Naive thymus-derived CD4-positive, alpha-beta T cell (primary cell): ENCODE measurements around the gene PHLDA2. TPM values are rescaled to one million over a fixed set of nuclear protein-coding genes. Genes with fewer than 3 reads are reported as not detected.

ENCODE experiments used
- ATAC-seq: fragments of 150-1000 bp; cut with Tn5 transposase; 2 replicates; pipeline ENCODE4 v1.10.0; 2021; ENCODE audit warnings: mild to moderate bottlenecking, moderate library complexity
- CTCF ChIA-PET: fragments of 350-600 bp; sonication (Branson Sonifier 250); formaldehyde crosslinking; loops from one replicate; lab custom pipeline; 2021; ENCODE audit warnings: antibody characterized with exemption; lab: Charles Lee
- POLR2A ChIA-PET: fragments of 350-600 bp; sonication (Branson Sonifier 250); formaldehyde crosslinking; loops from one replicate; lab custom pipeline; 2021; ENCODE audit warnings: antibody characterized with exemption, inconsistent platforms; lab: Charles Lee
- DNase-seq, 9 donors: peaks; one replicate each; pipeline versions ENCODE4 v3.0.0 to v3.0.0-alpha.2; 2020 to 2022; ENCODE audit warnings: mixed read lengths in 1 of 9
- H3K27ac ChIP-seq: one replicate; pipeline ENCODE4 v1.7.0; 2013; ENCODE audit warnings: mild to moderate bottlenecking, low read depth, low read length, moderate library complexity
- H3K27me3 ChIP-seq, 2 donors: one replicate each; pipeline ENCODE4 v1.7.0; 2013; ENCODE audit warnings: low read length in 2 of 2, mild to moderate bottlenecking in 2 of 2, moderate library complexity in 2 of 2; ENCODE audit not compliant: control insufficient read depth in 2 of 2, insufficient read depth in 2 of 2
- H3K36me3 ChIP-seq, 3 experiments: 1 replicate in 2 of 3; 2 replicates in 1 of 3; pipeline ENCODE4 v1.7.0; 2013; ENCODE audit warnings: low read length in 3 of 3, mild to moderate bottlenecking in 3 of 3, moderate library complexity in 1 of 3; ENCODE audit not compliant: insufficient read depth in 3 of 3, control insufficient read depth in 2 of 3
- H3K4me1 ChIP-seq, 2 donors: one replicate each; pipeline ENCODE4 v1.7.0; 2013; ENCODE audit warnings: low read length in 2 of 2, mild to moderate bottlenecking in 2 of 2, moderate library complexity in 1 of 2; ENCODE audit not compliant: control insufficient read depth in 2 of 2, insufficient read depth in 2 of 2
- H3K4me3 ChIP-seq: 2 replicates; pipeline ENCODE4 v1.7.0; 2013; ENCODE audit warnings: mild to moderate bottlenecking, low read length
- H3K9me3 ChIP-seq, 3 experiments: 1 replicate in 2 of 3; 2 replicates in 1 of 3; pipeline ENCODE4 v1.7.0; 2013; ENCODE audit warnings: low read length in 3 of 3; ENCODE audit not compliant: control insufficient read depth in 2 of 3
- H3K27ac Mint-ChIP-seq, 9 donors: one replicate each; pipeline ENCODE4 v1.8.0; 2020 to 2022; ENCODE audit warnings: mixed read lengths in 9 of 9, mild to moderate bottlenecking in 8 of 9, moderate library complexity in 5 of 9, inconsistent platforms in 2 of 9
- H3K27me3 Mint-ChIP-seq, 5 donors: one replicate each; pipeline ENCODE4 v1.8.0; 2021 to 2022; ENCODE audit warnings: mixed read lengths in 5 of 5, mild to moderate bottlenecking in 1 of 5
- H3K36me3 Mint-ChIP-seq, 5 donors: one replicate each; pipeline ENCODE4 v1.8.0; 2020 to 2022; ENCODE audit warnings: mixed read lengths in 5 of 5, mild to moderate bottlenecking in 3 of 5, inconsistent platforms in 1 of 5
- H3K4me1 Mint-ChIP-seq, 7 donors: one replicate each; pipeline ENCODE4 v1.8.0; 2020 to 2022; ENCODE audit warnings: mixed read lengths in 7 of 7, mild to moderate bottlenecking in 3 of 7, inconsistent platforms in 1 of 7
- H3K4me3 Mint-ChIP-seq, 10 donors: one replicate each; pipeline ENCODE4 v1.8.0; 2020 to 2022; ENCODE audit warnings: mild to moderate bottlenecking in 10 of 10, mixed read lengths in 10 of 10, moderate library complexity in 6 of 10, inconsistent platforms in 2 of 10
- H3K9me3 Mint-ChIP-seq, 11 donors: one replicate each; pipeline ENCODE4 v1.8.0; 2020 to 2022; ENCODE audit warnings: mixed read lengths in 11 of 11, mild to moderate bottlenecking in 4 of 11, inconsistent platforms in 1 of 11, moderate library complexity in 1 of 11
- intact Hi-C, 2 donors: fragments of 100-400 bp; cut with micrococcal nuclease; formaldehyde crosslinking; loops; one replicate each; pipeline ENCODE4 v1.15.1; 2023
- polyA plus RNA-seq, 2 donors: library from polyadenylated mRNA; unstranded; fragments of 300-500 nt; fragmentation: Illumina TruSeq; gene quantifications; one replicate each; pipeline ENCODE4 v1.2.3, GENCODE V29; 2021
- total RNA-seq, 6 experiments: library from RNA in 5 of 6; stranded (reverse) in 5 of 6; gene quantifications; 1 replicate in 5 of 6; 2 replicates in 1 of 6; pipeline ENCODE4 v1.2.3 and lab custom pipeline; 2021 to 2026

PHLDA2 gene
- total and polyA plus RNA-seq, 7 experiments from 2014 or later: 2.5 to 7.9 (median 4.5) TPM; not detected in 4

DNA sequence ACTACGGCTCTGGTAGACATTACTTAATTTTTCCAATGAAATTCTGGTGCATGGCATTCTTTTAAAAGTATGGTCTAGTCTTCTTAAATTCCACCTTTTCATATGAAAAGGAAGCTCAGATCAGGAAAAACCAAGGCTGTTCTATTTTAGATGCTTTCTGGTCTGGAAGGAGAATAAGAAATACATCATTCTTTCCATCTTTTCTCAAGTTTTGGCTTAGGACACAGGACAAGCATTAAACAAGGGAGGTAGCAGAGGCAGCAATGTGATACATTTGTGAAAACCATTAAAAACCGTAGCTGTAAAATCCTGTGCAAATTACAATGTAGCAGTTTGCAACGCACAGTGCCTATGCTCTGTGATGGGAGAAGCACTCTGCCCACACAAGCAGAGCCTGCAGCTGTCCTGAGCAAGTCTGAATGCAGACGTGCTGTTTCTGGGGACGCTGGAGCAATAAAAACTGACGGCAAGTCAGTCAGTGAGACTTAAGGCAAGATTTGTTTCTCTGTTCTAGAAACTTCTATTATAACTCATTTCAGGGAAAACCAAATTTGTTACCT, 39.2 kb upstream of the PHLDA2 start:
- Mint-ChIP-seq H3K4me3 (no peak overlapping the region), H3K27ac (peak overlapping the region in 1 of 9 donors; percentile 20), H3K4me1 (peaks cover 0 to 31% (median 22%) of the 10 kb centered on the region in 7 donors), H3K36me3 (peaks cover 18 to 70% (median 55%) of the 10 kb centered on the region in 5 donors), H3K27me3 (no peaks in the 10 kb centered on the region), H3K9me3 (no peaks in the 10 kb centered on the region)
- no peak overlapping the region for H3K27ac ChIP-seq
- POLR2A ChIA-PET: interaction anchor here (0.8 kb wide), 1 partner anchor 14 kb away, joined by 3 read pairs; no protein-coding TSS in a partner anchor
- CTCF ChIA-PET: no interaction called here
- ATAC-seq (no peak), DNase-seq (no peak)
- no peak overlapping the region for H3K4me3 ChIP-seq
- no peaks in the 10 kb centered on the region for H3K4me1 ChIP-seq
- no peaks in the 10 kb centered on the region for H3K27me3 ChIP-seq
- intact Hi-C loops: no loop called here
- peaks cover 48 to 96% (median 57%) of the 10 kb centered on the region in 3 experiments for H3K36me3 ChIP-seq
- no peaks in the 10 kb centered on the region for H3K9me3 ChIP-seq

GRCh38 chr11:2964782-2965181, 35.6 kb upstream of the PHLDA2 start:
- ChIA-PET CTCF (no interaction called here), POLR2A (no interaction called here)
- DNase-seq (no peak), ATAC-seq (no peak)
- Histone ChIP-seq H3K27ac (no peak overlapping the region), H3K36me3 (peaks cover 32 to 95% (median 67%) of the 10 kb centered on the region in 3 experiments), H3K4me1 (no peaks in the 10 kb centered on the region), H3K9me3 (no peaks in the 10 kb centered on the region), H3K27me3 (no peaks in the 10 kb centered on the region), H3K4me3 (no peak overlapping the region)
- Mint-ChIP-seq H3K9me3 (no peaks in the 10 kb centered on the region), H3K4me3 (no peak overlapping the region), H3K4me1 (peaks cover 10 to 40% (median 35%) of the 10 kb centered on the region in 7 donors), H3K36me3 (peaks cover 24 to 79% (median 47%) of the 10 kb centered on the region in 5 donors), H3K27ac (no peak overlapping the region), H3K27me3 (no peaks in the 10 kb centered on the region)
- intact Hi-C loops: no loop called here

DNA sequence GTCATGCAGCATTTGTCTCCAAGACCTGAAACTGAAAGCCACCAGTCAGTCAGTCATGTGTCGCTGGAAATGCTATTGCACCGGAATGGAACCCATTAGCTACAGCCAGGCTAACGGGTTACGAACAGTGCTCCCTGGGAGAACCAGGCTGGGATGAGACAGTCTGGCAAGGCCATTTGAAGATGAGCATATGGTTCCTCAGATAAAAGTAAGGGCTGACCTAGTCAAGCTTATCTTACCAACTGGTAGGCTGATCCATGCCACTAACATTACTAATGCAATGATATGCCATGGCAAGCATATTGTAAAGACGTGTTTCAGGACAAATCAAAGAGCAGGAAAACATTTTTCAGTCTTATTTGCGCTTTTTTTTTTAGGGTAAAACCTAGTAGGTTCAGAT, 34.5 kb upstream of the PHLDA2 start:
- H3K27ac Mint-ChIP-seq: no peak overlapping the region
- H3K27me3 ChIP-seq: no peaks in the 10 kb centered on the region

DNA sequence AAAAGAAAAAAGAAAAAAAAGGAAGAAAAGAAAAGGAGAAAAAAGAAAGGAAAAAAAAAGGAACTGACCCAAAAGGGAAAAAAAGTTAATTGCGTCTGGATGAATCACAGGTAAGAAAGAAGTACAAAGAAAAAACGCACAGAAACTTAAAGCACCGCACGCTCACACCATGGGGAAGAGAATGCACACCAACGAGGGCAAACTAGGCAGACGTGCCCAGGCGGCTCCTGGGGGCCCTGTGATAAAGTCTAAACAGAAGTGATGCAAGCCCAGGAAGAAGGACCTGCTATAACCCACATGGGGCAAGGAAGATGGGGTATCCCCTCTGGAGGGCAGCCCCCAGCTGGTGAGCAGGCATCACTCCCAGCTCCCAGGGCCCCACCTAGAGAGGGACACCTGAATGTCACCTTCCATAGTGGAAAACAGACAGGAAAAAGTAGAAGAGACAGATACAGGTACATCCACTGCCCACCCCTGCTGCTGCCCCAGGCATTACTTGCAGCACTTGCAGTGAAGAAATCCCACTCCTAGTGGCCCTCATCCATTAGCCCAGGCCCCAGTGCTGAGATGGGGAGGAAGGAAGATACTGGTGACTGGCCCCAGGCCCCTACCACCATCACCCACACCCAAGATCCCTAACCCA, 34.0 kb upstream of the PHLDA2 start:
- Mint-ChIP-seq H3K27ac (peak overlapping the region in 2 of 9 donors; percentile 12 to 42), H3K9me3 (no peaks in the 10 kb centered on the region), H3K4me3 (no peak overlapping the region), H3K36me3 (peaks cover 26 to 79% (median 46%) of the 10 kb centered on the region in 5 donors), H3K4me1 (peaks cover 10 to 44% (median 34%) of the 10 kb centered on the region in 7 donors), H3K27me3 (no peaks in the 10 kb centered on the region)
- H3K27me3 ChIP-seq: no peaks in the 10 kb centered on the region
- ATAC-seq: no peak
- intact Hi-C loops: no loop called here
- ChIA-PET CTCF (interaction anchor here (0.7 to 1.1 kb wide), 3 partner anchors 21 to 128 kb away, joined by 3 to 4 read pairs (median 3); no protein-coding TSS in a partner anchor), POLR2A (no interaction called here)
- H3K4me1 ChIP-seq: no peaks in the 10 kb centered on the region
- DNase-seq: no peak
- H3K36me3 ChIP-seq: peaks cover 32 to 95% (median 70%) of the 10 kb centered on the region in 3 experiments
- no peaks in the 10 kb centered on the region for H3K9me3 ChIP-seq
- no peak overlapping the region for H3K27ac ChIP-seq
- H3K4me3 ChIP-seq: no peak overlapping the region

More for the DNA sequence above, 34.5 kb upstream of the PHLDA2 start:
- no peak overlapping the region for H3K27ac ChIP-seq
- CTCF ChIA-PET: interaction anchor here (0.7 kb wide), 1 partner anchor 21 kb away, joined by 4 read pairs; no protein-coding TSS in a partner anchor
- POLR2A ChIA-PET: no interaction called here
- intact Hi-C loops: no loop called here
- ATAC-seq (no peak), DNase-seq (no peak)
- H3K9me3 Mint-ChIP-seq: no peaks in the 10 kb centered on the region
- H3K4me1 Mint-ChIP-seq: peaks cover 10 to 45% (median 32%) of the 10 kb centered on the region in 7 donors
- no peaks in the 10 kb centered on the region for H3K27me3 Mint-ChIP-seq
- H3K4me1 ChIP-seq: no peaks in the 10 kb centered on the region
- no peaks in the 10 kb centered on the region for H3K9me3 ChIP-seq
- H3K4me3 Mint-ChIP-seq: no peak overlapping the region
- H3K36me3 Mint-ChIP-seq: peaks cover 22 to 78% (median 46%) of the 10 kb centered on the region in 5 donors
- peaks cover 35 to 95% (median 70%) of the 10 kb centered on the region in 3 experiments for H3K36me3 ChIP-seq
- H3K4me3 ChIP-seq: no peak overlapping the region

DNA sequence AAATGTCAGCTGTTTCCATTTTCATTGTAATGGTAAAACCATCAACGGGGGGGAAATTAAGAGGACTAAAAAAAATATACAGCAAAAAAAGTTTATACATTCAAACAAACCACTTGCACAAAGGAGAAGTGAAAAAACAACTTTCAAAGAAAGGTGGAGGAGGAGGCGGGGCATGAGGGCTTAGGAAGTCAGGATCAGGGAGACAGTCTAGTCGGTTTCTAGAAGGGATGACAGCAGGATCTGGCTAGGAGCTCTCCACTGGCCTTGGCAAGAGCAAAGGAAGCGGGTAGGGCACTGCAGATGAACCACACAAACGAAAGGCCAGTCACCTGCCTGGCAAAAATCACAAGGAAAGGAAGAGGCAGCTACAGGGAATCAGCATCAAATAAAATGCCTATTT, 31.9 kb upstream of the PHLDA2 start:
- no peak overlapping the region for H3K4me3 Mint-ChIP-seq
- H3K27me3 Mint-ChIP-seq: no peaks in the 10 kb centered on the region
- H3K9me3 Mint-ChIP-seq: no peaks in the 10 kb centered on the region
- intact Hi-C loops: no loop called here
- ATAC-seq: no peak
- Histone ChIP-seq H3K36me3 (peaks cover 43 to 97% (median 78%) of the 10 kb centered on the region in 3 experiments), H3K4me3 (no peak overlapping the region), H3K9me3 (no peaks in the 10 kb centered on the region), H3K27me3 (no peaks in the 10 kb centered on the region), H3K4me1 (no peaks in the 10 kb centered on the region), H3K27ac (no peak overlapping the region)
- peaks cover 10 to 43% (median 28%) of the 10 kb centered on the region in 7 donors for H3K4me1 Mint-ChIP-seq
- H3K27ac Mint-ChIP-seq: peak overlapping the region in 7 of 9 donors; percentile 25 to 80 (median 68)
- DNase-seq: no peak
- H3K36me3 Mint-ChIP-seq: peaks cover 16 to 74% (median 44%) of the 10 kb centered on the region in 5 donors
- ChIA-PET POLR2A (interaction anchor here (0.9 kb wide), 1 partner anchor 28 kb away, joined by 4 read pairs; no protein-coding TSS in a partner anchor), CTCF (no interaction called here)

DNA sequence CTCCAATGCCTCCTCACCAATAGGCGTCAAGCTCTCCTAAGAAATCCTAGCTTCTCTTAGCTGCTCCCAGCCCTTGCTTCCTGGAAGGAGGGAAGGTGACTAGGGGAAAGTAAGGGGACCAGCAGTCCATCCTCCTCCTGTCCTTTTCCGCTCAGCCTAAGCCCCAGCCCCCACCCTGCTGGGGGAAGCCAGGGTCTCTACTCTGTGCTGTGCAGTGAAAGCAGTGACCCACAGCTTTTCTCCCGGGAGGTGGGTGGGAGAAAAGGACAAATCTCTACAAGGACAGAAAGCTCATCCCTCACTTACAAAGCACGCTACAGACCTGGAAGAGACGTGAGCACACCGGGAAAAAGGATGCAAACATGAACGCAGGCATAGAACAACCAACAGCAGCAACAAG, 30.9 kb upstream of the PHLDA2 start:
- Histone ChIP-seq H3K9me3 (no peaks in the 10 kb centered on the region), H3K36me3 (peaks cover 42 to 97% (median 84%) of the 10 kb centered on the region in 3 experiments), H3K4me3 (no peak overlapping the region), H3K27ac (no peak overlapping the region), H3K27me3 (no peaks in the 10 kb centered on the region), H3K4me1 (no peaks in the 10 kb centered on the region)
- Mint-ChIP-seq H3K27ac (peak overlapping the region in 1 of 9 donors; percentile 52), H3K27me3 (no peaks in the 10 kb centered on the region), H3K9me3 (no peaks in the 10 kb centered on the region), H3K4me1 (peaks cover 10 to 46% (median 27%) of the 10 kb centered on the region in 7 donors), H3K4me3 (no peak overlapping the region), H3K36me3 (peaks cover 19 to 75% (median 46%) of the 10 kb centered on the region in 5 donors)
- CTCF ChIA-PET: no interaction called here
- ATAC-seq (no peak), DNase-seq (no peak)
- intact Hi-C loops: no loop called here
- POLR2A ChIA-PET: no interaction called here
